ENCODE measurements around the gene SCAMP5. TPM values are rescaled to one million over a fixed set of nuclear protein-coding genes. Genes with fewer than 3 reads are reported as not detected.

Gene SCAMP5
- total and polyA plus RNA-seq, 2 of the 4 experiments (the other 2 are of a cell fraction), result 0.36 to 1.6 TPM

DNA sequence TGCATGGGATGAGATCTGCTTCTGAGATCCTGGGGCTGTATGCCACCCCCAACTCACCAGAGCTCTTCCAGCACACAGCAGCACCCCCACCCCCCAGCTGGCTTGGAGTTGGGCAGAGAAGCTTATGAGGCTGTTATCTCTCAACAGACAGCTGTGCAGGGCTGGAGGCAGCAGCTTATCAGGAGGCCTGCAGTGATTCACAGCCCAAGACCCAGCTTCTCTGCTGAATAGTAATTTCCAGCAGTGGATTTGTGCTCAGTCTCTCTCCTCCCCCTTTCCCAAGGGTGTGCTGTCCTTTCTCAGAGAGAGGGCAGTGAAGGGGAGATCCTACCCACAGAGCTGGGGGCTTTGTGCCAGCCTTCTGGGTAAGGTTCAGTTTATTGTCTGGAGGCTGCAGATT, 40.8 kb upstream of the SCAMP5 start:
- H3K36me3 ChIP-seq (ENCODE audit: control insufficient read depth, insufficient read depth, low read length), result no peaks in the 10 kb centered on the region
- no peaks in the 10 kb centered on the region for H3K9me1 ChIP-seq (ENCODE audit: insufficient read depth, low read length)
- H3K4me3 ChIP-seq (ENCODE audit: insufficient read depth, low read depth, low read length), result no peak overlapping the region
- H3K4ac ChIP-seq (ENCODE audit: low read depth, low read length), result no peak overlapping the region
- H2AFZ ChIP-seq (replicated peaks; ENCODE audit: low read length, poor library complexity), result peak overlapping the region; percentile 9
- no peaks in the 10 kb centered on the region; the same call in 1 of the 2 replicates for H4K20me1 ChIP-seq (ENCODE audit: insufficient read depth, low read length)
- H4K8ac ChIP-seq (ENCODE audit: low read depth in 2 of 2, low read length in 2 of 2), result no peak overlapping the region
- H3K9me3 ChIP-seq (ENCODE audit: control insufficient read depth, insufficient read depth, low read length), result no peaks in the 10 kb centered on the region
- TF ChIP-seq BHLHE40 (IDR thresholded peaks at IDR 0.05; ENCODE audit: low read depth, low read length) (peak; percentile 15; the same call in 1 of the 2 replicates), MAZ (IDR thresholded peaks at IDR 0.05; ENCODE audit: borderline replicate concordance, low read depth, low read length) (no peak)
- CTCF ChIA-PET, result interaction anchor here (0.8 kb wide), 1 partner anchor 16 kb away, joined by 3 read pairs; no protein-coding TSS in a partner anchor
- H3K23ac ChIP-seq (ENCODE audit: low read depth, low read length), result no peak overlapping the region
- no peak overlapping the region for H3K56ac ChIP-seq (ENCODE audit: extremely low read depth, insufficient read depth, low read length)
- POLR2A ChIA-PET (ENCODE audit: unreplicated experiment), result no interaction called here
- H2BK120ac ChIP-seq (ENCODE audit: low read depth, low read length), result no peak overlapping the region
- no peak overlapping the region for H3K14ac ChIP-seq (replicated peaks; ENCODE audit: low read depth, low read length)
- peak; percentile 68 for ATAC-seq (ENCODE audit: low read depth)
- intact Hi-C loops (cut with micrococcal nuclease) (loop anchor here (2.0 to 10.0 kb wide), 3 partner anchors 250 to 580 kb away; no protein-coding TSS in a partner anchor), dilution Hi-C loops (cut with HindIII; ENCODE audit: low sequenced_read_pairs, unreplicated experiment) (no loop called here), in situ Hi-C loops (cut with MboI; ENCODE audit: low sequenced_read_pairs) (no loop called here)
- no peak overlapping the region for H4K91ac ChIP-seq (ENCODE audit: insufficient read depth, low read depth, low read length)
- H3K4me1 ChIP-seq (ENCODE audit: control insufficient read depth, insufficient read depth, low read length), result peaks cover 8% of the 10 kb centered on the region; the same call in 1 of the 2 replicates
- H3K4me2 ChIP-seq (ENCODE audit: low read depth, low read length), result peak overlapping the region; percentile 30; the same call in 1 of the 2 replicates
- no peak overlapping the region for H2BK15ac ChIP-seq (ENCODE audit: low read depth, low read length)
- no peak overlapping the region for H2AK9ac ChIP-seq (replicated peaks; ENCODE audit: low read depth, low read length, poor library complexity)
- BruUV-seq (replicated peaks), result no TSS peak
- peak overlapping the region; percentile 25; the same call in 1 of the 2 replicates for H3K27ac ChIP-seq (ENCODE audit: insufficient read depth, low read length)
- H3K18ac ChIP-seq (ENCODE audit: low read depth, low read length), result no peak overlapping the region; the same call in 1 of the 2 replicates
- no peak overlapping the region for H3K9ac ChIP-seq (ENCODE audit: low read depth, low read length)
- no peak overlapping the region for H4K5ac ChIP-seq (ENCODE audit: low read depth, low read length)
- peak; percentile 84 for DNase-seq
- no peaks in the 10 kb centered on the region for H3K79me1 ChIP-seq (ENCODE audit: low read depth in 1 of 2, low read length in 2 of 2)
- H2AK5ac ChIP-seq (ENCODE audit: low read depth, low read length), result no peak overlapping the region
- peaks cover 32% of the 10 kb centered on the region for H3K27me3 ChIP-seq (ENCODE audit: control insufficient read depth, insufficient read depth, low read length)
- no peak overlapping the region for H2BK20ac ChIP-seq (ENCODE audit: low read depth, low read length)
- no peak overlapping the region for H2BK5ac ChIP-seq (ENCODE audit: low read depth, low read length, poor library complexity, severe bottlenecking)
